Endothelial cell (in vitro differentiated cells): ENCODE results near the gene DAPK1. TPM values are rescaled to one million over a fixed set of nuclear protein-coding genes. Genes with fewer than 3 reads are reported as not detected.

ENCODE experiments used
- DNase-seq: peaks from one replicate; pipeline ENCODE4 v3.0.0; 2021; ENCODE audit warnings: low spot score
- H3K27ac Mint-ChIP-seq: one replicate; pipeline ENCODE4 v1.8.0; 2021; ENCODE audit warnings: mixed read lengths, inconsistent platforms; ENCODE audit not compliant: unreplicated experiment
- H3K27me3 Mint-ChIP-seq: one replicate; pipeline ENCODE4 v1.8.0; 2021; ENCODE audit warnings: mild to moderate bottlenecking, moderate library complexity, mixed read lengths, inconsistent platforms; ENCODE audit not compliant: unreplicated experiment
- H3K36me3 Mint-ChIP-seq: one replicate; pipeline ENCODE4 v1.8.0; 2021; ENCODE audit warnings: mild to moderate bottlenecking, low read depth, mixed read lengths, inconsistent platforms; ENCODE audit not compliant: unreplicated experiment
- H3K4me1 Mint-ChIP-seq: one replicate; pipeline ENCODE4 v1.8.0; 2021; ENCODE audit warnings: mild to moderate bottlenecking, mixed read lengths, inconsistent platforms; ENCODE audit not compliant: unreplicated experiment
- H3K4me3 Mint-ChIP-seq: one replicate; pipeline ENCODE4 v1.8.0; 2021; ENCODE audit warnings: mild to moderate bottlenecking, mixed read lengths, inconsistent platforms; ENCODE audit not compliant: unreplicated experiment
- H3K9me3 Mint-ChIP-seq: one replicate; pipeline ENCODE4 v1.8.0; 2021; ENCODE audit warnings: mixed read lengths, inconsistent platforms; ENCODE audit not compliant: unreplicated experiment
- CTCF ChIP-seq: fragments of 200-600 bp; sonication (generic); IDR thresholded peaks from one replicate; pipeline ENCODE4 v1.5.0; 2021; ENCODE audit warnings: antibody characterized with exemption; ENCODE audit not compliant: unreplicated experiment
- total RNA-seq: library from RNA; stranded (reverse); fragmentation: NEBNext Ultra II Directional; extraction: Animal tissue kit (Norgen Biotek cat#: 25700); gene quantifications from one replicate; pipeline ENCODE4 v1.2.1, GENCODE V29; 2021; ENCODE audit not compliant: unreplicated experiment

Gene DAPK1
- total RNA-seq, 1 donor from 2014 or later, result 36.8 TPM

GRCh38 chr9:87490225-87490624 lies 7.4 kb upstream of the DAPK1 start:
- Mint-ChIP-seq H3K27me3 (peaks cover 2% of the 10 kb centered on the region), H3K4me3 (no peak overlapping the region), H3K36me3 (no peaks in the 10 kb centered on the region), H3K4me1 (no peaks in the 10 kb centered on the region), H3K9me3 (no peaks in the 10 kb centered on the region), H3K27ac (no peak overlapping the region)
- no peak for TF ChIP-seq CTCF
- no peak for DNase-seq

DNA sequence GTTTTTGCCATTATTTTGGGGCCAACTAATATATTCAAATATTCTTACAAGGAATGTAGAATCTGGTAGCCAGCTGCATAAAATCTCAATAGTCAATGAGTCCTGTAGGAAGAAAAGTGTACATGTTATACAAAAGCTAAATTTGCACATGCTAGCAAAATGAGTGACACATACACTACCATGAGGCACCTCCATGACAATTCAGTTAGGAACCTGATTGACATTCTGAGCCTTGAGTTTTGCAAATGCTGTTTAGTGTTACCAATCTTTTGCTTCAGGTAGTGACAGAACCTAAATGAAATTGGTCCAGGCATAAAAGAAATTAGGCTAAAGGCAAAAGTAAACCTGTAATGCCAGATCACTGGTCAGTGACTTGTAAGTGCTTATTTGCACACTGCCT lies 6.8 kb upstream of the DAPK1 start:
- Mint-ChIP-seq H3K36me3 (no peaks in the 10 kb centered on the region), H3K4me3 (no peak overlapping the region), H3K27ac (no peak overlapping the region)

GRCh38 chr9:87491523-87491922 lies 6.1 kb upstream of the DAPK1 start:
- Mint-ChIP-seq H3K27me3 (peaks cover 3% of the 10 kb centered on the region), H3K36me3 (no peaks in the 10 kb centered on the region), H3K9me3 (no peaks in the 10 kb centered on the region), H3K4me1 (no peaks in the 10 kb centered on the region), H3K4me3 (no peak overlapping the region), H3K27ac (no peak overlapping the region)
- no peak for DNase-seq
- no peak for TF ChIP-seq CTCF

More for the DNA sequence above, 6.8 kb upstream of the DAPK1 start:
- H3K4me1 Mint-ChIP-seq, result no peaks in the 10 kb centered on the region
- peaks cover 2% of the 10 kb centered on the region for H3K27me3 Mint-ChIP-seq
- DNase-seq, result no peak
- TF ChIP-seq CTCF, result no peak
- no peaks in the 10 kb centered on the region for H3K9me3 Mint-ChIP-seq

DNA sequence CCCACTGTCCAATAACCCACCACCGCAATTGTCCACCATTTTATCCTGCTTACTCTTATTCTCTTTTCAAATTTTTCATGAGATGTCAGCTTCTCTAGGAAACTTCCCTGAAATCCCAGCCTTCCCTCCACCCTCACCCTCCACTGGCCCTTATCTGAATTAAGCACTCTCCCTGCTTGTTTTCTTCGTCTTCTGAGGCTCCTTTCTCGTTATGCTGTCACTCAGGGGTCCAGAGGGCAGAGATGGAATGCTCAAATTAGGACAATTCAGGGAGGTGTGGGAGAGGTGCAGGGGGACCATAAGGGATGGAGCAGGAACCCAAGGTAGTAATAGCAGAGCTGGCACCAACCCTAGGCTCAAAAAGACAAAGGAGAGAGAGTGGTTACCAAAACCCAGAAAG lies 5.0 kb upstream of the DAPK1 start:
- Mint-ChIP-seq H3K36me3 (no peaks in the 10 kb centered on the region), H3K27ac (no peak overlapping the region), H3K27me3 (peaks cover 5% of the 10 kb centered on the region), H3K9me3 (no peaks in the 10 kb centered on the region), H3K4me3 (no peak overlapping the region), H3K4me1 (no peaks in the 10 kb centered on the region)
- DNase-seq, result no peak
- no peak for TF ChIP-seq CTCF

DNA sequence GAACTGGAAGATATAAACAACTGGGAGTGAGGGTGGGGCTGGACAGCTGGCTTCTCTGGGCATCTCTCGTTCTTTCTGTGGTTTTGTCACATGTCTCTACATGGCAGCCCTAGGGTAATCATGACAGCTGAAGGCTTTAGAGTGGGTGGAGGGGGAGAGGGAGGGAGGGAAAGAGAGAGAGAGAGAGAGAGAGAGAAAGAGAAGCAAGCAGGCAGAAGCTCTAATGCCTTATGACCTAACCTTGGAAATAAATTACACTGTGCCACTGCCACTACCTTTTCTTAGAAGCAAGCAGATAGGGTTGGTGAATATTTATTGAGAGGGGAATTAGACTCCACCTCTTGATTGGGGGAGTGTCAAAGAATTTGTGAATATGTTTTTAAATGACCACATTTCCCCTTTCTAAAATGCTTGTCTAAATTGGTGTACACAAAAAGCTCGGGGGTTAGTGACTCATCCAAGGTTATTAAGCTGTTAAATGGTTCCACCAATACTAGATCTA lies 2.6 kb upstream of the DAPK1 start:
- H3K4me3 Mint-ChIP-seq, result no peak overlapping the region
- peaks cover 7% of the 10 kb centered on the region for H3K4me1 Mint-ChIP-seq
- no peak for DNase-seq
- TF ChIP-seq CTCF, result no peak
- H3K27me3 Mint-ChIP-seq, result peaks cover 5% of the 10 kb centered on the region
- peaks cover 4% of the 10 kb centered on the region for H3K36me3 Mint-ChIP-seq
- H3K9me3 Mint-ChIP-seq, result no peaks in the 10 kb centered on the region
- H3K27ac Mint-ChIP-seq, result no peak overlapping the region
